ENCODE data around the gene GPX6. TPM values are rescaled to one million over a fixed set of nuclear protein-coding genes. Genes with fewer than 3 reads are reported as not detected.

Gene GPX6, protein sequence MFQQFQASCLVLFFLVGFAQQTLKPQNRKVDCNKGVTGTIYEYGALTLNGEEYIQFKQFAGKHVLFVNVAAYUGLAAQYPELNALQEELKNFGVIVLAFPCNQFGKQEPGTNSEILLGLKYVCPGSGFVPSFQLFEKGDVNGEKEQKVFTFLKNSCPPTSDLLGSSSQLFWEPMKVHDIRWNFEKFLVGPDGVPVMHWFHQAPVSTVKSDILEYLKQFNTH
- total RNA-seq: not detected in 2 replicates

DNA sequence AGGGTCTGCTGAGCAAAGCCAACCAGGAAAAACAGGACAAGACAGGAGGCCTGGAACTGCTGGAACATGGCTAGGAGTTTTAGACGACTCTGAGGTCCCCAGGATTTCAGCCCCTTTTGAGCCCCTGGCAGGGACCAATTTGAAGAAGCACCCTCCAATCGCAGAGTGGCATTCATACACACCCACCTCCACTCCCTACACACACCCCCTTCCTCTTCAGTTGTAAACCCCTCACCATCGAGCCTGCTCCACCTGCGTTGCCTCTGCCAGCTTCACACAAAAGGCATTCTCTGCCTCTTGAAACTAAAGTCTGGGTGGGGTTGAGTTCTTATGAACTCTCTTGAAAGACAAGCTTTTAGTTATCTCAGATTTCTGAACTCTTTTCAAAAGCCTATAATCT, at the start of gene GPX6:
Gene GPX6 (minus strand): TSS at position 118 of the 400 bp plus-strand sequence. CDS start 50 bp downstream, at position 68.

DNA sequence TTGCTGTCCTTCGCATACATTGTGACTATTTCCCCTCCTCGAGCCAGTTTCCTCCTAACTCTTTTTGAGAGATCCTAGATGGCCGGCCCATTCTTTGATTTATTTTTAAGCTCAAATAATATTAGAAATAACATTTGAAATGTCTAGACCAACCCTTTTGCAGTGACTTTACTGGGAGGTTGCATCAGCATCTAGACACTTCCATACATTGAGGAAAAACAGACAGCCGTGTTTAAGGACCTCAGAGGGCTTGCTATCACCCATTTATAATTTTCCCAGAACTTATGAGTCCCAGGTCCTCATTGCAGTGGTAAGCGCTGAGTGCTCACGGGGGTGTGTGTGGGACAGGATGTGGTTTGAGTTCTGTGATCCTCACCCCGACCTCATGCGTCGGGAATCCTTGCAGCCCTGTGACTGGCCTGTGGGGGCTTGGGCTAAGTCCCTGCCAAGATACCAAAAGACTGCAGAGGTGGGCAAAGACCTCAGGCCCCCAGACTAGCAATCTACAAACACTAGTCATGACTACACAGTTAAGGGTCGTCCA, 10.0 kb upstream of the GPX6 start, which contains the start of gene GPX5:
Gene GPX5 (plus strand): TSS at position 386 of the 544 bp plus-strand sequence. CDS start 133 bp downstream, at position 519.

Other genes with a start within 250 kb of the GPX6 start
- gene ZSCAN26, start 248.7 kb downstream of the GPX6 start, total RNA-seq: 9.1 and 12.3 TPM in 2 replicates
- 2.7 and 3.3 TPM in 2 replicates for gene PGBD1, start 234.2 kb downstream of the GPX6 start, total RNA-seq
- gene ZSCAN31, start 179.6 kb downstream of the GPX6 start, total RNA-seq: 7.8 and 16.2 TPM in 2 replicates
- gene ZKSCAN3, start 165.8 kb downstream of the GPX6 start, total RNA-seq: 3.7 and 5.0 TPM in 2 replicates
- gene ZSCAN12, start 116.0 kb downstream of the GPX6 start, total RNA-seq: 5.4 and 6.6 TPM in 2 replicates
- gene ZSCAN23, start 72.3 kb downstream of the GPX6 start, total RNA-seq: 4.4 and 6.0 TPM in 2 replicates
- gene GPX5, start 10.1 kb upstream of the GPX6 start, total RNA-seq: not detected in 2 replicates

Measured in smooth muscle cell of bladder (primary cell).